ENCODE measurements around the gene FUT9. TPM values are rescaled to one million over a fixed set of nuclear protein-coding genes. Genes with fewer than 3 reads are reported as not detected.
"Not testable (repeated sequence)": the region's sequence is repeated elsewhere in the genome, so short reads cannot be mapped to it uniquely, and the experiment has no call there.

FUT9 gene
- total RNA-seq, 2 donors from 2014 or later = 1.5 to 4.3 TPM

DNA sequence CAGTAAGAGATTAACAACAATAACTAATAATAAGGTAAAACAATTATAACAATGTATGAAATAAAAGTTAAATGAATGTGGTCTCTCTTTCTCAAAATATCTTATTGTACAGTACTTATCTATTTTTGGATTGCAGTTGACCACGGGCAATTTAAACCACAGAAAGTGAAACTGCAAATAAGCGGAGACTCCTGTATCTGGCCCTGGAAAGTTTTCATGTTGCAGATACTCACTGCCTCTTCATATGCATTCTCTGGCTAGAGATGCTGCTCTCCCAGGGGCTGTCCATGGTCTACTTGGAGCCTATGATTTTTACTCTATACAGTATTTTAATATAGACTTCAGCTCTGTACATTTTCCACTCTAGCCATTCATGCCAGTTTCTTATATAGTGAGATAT is 230.8 kb downstream of the FUT9 start:
- no peak overlapping the region for H3K27ac Mint-ChIP-seq
- WGBS, 2 experiments (ENCODE audit: insufficient coverage in 1 of 2, insufficient read length in 1 of 2) = 90 to 94% methylated on average over 2 of the region's 2 CpGs
- TF ChIP-seq, protein P1, sequence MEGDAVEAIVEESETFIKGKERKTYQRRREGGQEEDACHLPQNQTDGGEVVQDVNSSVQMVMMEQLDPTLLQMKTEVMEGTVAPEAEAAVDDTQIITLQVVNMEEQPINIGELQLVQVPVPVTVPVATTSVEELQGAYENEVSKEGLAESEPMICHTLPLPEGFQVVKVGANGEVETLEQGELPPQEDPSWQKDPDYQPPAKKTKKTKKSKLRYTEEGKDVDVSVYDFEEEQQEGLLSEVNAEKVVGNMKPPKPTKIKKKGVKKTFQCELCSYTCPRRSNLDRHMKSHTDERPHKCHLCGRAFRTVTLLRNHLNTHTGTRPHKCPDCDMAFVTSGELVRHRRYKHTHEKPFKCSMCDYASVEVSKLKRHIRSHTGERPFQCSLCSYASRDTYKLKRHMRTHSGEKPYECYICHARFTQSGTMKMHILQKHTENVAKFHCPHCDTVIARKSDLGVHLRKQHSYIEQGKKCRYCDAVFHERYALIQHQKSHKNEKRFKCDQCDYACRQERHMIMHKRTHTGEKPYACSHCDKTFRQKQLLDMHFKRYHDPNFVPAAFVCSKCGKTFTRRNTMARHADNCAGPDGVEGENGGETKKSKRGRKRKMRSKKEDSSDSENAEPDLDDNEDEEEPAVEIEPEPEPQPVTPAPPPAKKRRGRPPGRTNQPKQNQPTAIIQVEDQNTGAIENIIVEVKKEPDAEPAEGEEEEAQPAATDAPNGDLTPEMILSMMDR (conservative IDR thresholded peaks at IDR 0.05) = no peak

DNA sequence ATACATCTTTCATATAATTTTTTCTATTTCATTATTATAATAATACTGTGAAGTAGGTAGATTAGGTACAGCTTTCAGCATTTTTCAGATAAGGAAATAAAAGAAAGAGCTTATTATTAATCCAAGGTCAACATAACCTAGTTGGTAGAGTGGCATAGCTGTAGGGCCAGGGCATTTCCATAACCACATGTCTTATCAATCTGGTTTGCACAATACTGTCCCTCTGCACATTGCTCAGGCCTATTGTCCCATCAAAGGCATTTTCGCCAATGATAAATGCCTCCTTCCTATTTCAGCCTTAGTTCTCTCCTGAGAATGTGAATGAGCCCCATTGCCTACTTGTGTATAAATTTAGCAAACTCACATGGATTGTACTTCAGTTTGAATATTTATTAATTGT is 234.0 kb downstream of the FUT9 start:
- Histone ChIP-seq H3K4me1 (ENCODE audit: control insufficient read depth, insufficient read depth, low read length) (no peaks in the 10 kb centered on the region), H3K27ac (ENCODE audit: low read depth, low read length) (no peak overlapping the region), H3K36me3 (ENCODE audit: control insufficient read depth, insufficient read depth, low read length) (no peaks in the 10 kb centered on the region), H3K4me3 (ENCODE audit: low read length) (no peak overlapping the region), H3K27me3 (ENCODE audit: control insufficient read depth, insufficient read depth, low read length, poor library complexity, severe bottlenecking) (no peaks in the 10 kb centered on the region), H3K9me3 (ENCODE audit: control insufficient read depth, low read length) (no peaks in the 10 kb centered on the region), H3K9ac (ENCODE audit: extremely low read depth, low read length, poor library complexity, severe bottlenecking) (no peak overlapping the region)
- WGBS, 2 experiments (ENCODE audit: insufficient coverage in 1 of 2, insufficient read length in 1 of 2) = 92 to 100% methylated on average over 1 of the region's 1 CpG
- TF ChIP-seq, protein P1 (conservative IDR thresholded peaks at IDR 0.05) = no peak
- no peaks in the 10 kb centered on the region for H3K27me3 Mint-ChIP-seq (ENCODE audit: insufficient read depth)
- no peaks in the 10 kb centered on the region for H3K4me1 Mint-ChIP-seq
- H3K27ac Mint-ChIP-seq = no peak overlapping the region
- DNase-seq = no peak
- H3K36me3 Mint-ChIP-seq (ENCODE audit: low read depth) = no peaks in the 10 kb centered on the region
- H3K9me3 Mint-ChIP-seq = no peaks in the 10 kb centered on the region
- H3K4me3 Mint-ChIP-seq = no peak overlapping the region

More for the DNA sequence above, 230.8 kb downstream of the FUT9 start:
- no peak for DNase-seq
- no peaks in the 10 kb centered on the region for H3K27me3 ChIP-seq (ENCODE audit: control insufficient read depth, insufficient read depth, low read length, poor library complexity, severe bottlenecking)
- no peaks in the 10 kb centered on the region for H3K27me3 Mint-ChIP-seq (ENCODE audit: insufficient read depth)
- no peaks in the 10 kb centered on the region for H3K4me1 Mint-ChIP-seq
- no peaks in the 10 kb centered on the region for H3K9me3 Mint-ChIP-seq
- no peaks in the 10 kb centered on the region for H3K9me3 ChIP-seq (ENCODE audit: control insufficient read depth, low read length)
- no peaks in the 10 kb centered on the region for H3K36me3 ChIP-seq (ENCODE audit: control insufficient read depth, insufficient read depth, low read length)
- H3K27ac ChIP-seq (ENCODE audit: low read depth, low read length) = no peak overlapping the region
- no peak overlapping the region for H3K4me3 ChIP-seq (ENCODE audit: low read length)
- no peak overlapping the region for H3K9ac ChIP-seq (ENCODE audit: extremely low read depth, low read length, poor library complexity, severe bottlenecking)
- H3K4me1 ChIP-seq (ENCODE audit: control insufficient read depth, insufficient read depth, low read length) = no peaks in the 10 kb centered on the region
- H3K36me3 Mint-ChIP-seq (ENCODE audit: low read depth) = no peaks in the 10 kb centered on the region
- no peak overlapping the region for H3K4me3 Mint-ChIP-seq

DNA sequence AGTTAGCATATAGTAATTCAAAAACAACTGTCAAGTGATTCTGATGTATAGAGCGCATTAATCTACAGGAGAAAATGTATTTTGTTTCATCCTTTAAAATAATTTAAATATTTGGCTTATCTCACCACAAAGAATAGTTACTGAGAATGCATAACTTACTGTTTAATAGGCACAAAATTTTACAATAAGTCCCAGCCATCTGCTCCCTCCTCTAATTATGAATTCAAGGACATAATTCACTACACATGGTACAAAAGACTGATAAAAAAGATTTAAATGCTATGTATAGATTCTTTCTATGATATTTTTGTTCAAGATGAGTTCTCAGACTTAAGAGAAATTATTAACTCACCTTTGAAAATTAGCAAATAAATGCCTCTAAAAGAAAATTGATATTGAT is 242.0 kb downstream of the FUT9 start:
- Histone ChIP-seq H3K27ac (ENCODE audit: low read depth, low read length) (no peak overlapping the region), H3K36me3 (ENCODE audit: control insufficient read depth, insufficient read depth, low read length) (no peaks in the 10 kb centered on the region), H3K27me3 (ENCODE audit: control insufficient read depth, insufficient read depth, low read length, poor library complexity, severe bottlenecking) (no peaks in the 10 kb centered on the region), H3K4me1 (ENCODE audit: control insufficient read depth, insufficient read depth, low read length) (no peaks in the 10 kb centered on the region), H3K9ac (ENCODE audit: extremely low read depth, low read length, poor library complexity, severe bottlenecking) (no peak overlapping the region), H3K4me3 (ENCODE audit: low read length) (no peak overlapping the region), H3K9me3 (ENCODE audit: control insufficient read depth, low read length) (no peaks in the 10 kb centered on the region)
- TF ChIP-seq, protein P1 (conservative IDR thresholded peaks at IDR 0.05) = no peak
- DNase-seq = no peak
- Mint-ChIP-seq H3K36me3 (ENCODE audit: low read depth) (no peaks in the 10 kb centered on the region), H3K27me3 (ENCODE audit: insufficient read depth) (peaks cover 1% of the 10 kb centered on the region), H3K27ac (no peak overlapping the region), H3K4me3 (no peak overlapping the region), H3K4me1 (no peaks in the 10 kb centered on the region), H3K9me3 (peaks cover 7% of the 10 kb centered on the region)
- WGBS, 2 experiments (ENCODE audit: insufficient coverage in 1 of 2, insufficient read length in 1 of 2) = no CpG with 5 or more reads among the region's 1 CpG

DNA sequence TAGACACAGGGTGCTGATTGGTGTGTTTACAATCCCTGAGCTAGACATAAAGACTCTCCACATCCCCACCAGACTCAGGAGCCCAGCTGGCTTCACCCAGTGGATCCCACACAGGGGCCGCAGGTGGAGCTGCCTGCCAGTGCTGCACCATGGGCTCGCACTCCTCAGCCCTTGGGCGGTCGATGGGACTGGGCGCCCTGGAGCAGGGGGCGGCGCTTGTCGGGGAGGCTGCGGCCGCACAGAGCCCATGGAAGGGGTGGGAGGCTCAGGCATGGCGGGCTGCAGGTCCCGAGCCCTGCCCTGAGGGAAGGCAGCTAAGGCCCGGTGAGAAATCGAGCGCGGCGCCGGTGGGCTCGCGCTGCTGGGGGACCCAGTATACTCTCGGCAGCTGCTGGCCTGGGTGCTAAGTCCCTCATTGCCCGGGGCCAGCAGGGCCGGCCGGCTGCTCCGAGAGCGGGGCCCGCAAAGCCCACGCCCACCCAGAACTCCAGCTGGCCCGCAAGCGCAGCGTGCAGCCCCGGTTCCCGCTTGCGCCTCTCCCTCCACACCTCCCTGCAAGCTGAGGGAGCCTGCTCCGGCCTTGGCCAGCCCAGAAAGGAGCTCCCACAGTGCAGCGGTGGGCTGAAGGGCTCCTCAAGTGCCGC is 245.1 kb downstream of the FUT9 start:
- not testable (repeated sequence) for H3K9ac ChIP-seq (ENCODE audit: extremely low read depth, low read length, poor library complexity, severe bottlenecking); H3K4me1 ChIP-seq (ENCODE audit: control insufficient read depth, insufficient read depth, low read length); H3K27ac Mint-ChIP-seq; H3K4me3 Mint-ChIP-seq; DNase-seq; H3K9me3 ChIP-seq (ENCODE audit: control insufficient read depth, low read length); H3K4me1 Mint-ChIP-seq; H3K27ac ChIP-seq (ENCODE audit: low read depth, low read length); H3K27me3 ChIP-seq (ENCODE audit: control insufficient read depth, insufficient read depth, low read length, poor library complexity, severe bottlenecking); H3K36me3 Mint-ChIP-seq (ENCODE audit: low read depth); H3K27me3 Mint-ChIP-seq (ENCODE audit: insufficient read depth); H3K36me3 ChIP-seq (ENCODE audit: control insufficient read depth, insufficient read depth, low read length); H3K9me3 Mint-ChIP-seq; H3K4me3 ChIP-seq (ENCODE audit: low read length)
- 97% methylated on average over 10 to 37 of the region's 37 CpGs for WGBS, 2 experiments (ENCODE audit: insufficient coverage in 1 of 2, insufficient read length in 1 of 2)

Data from endodermal cell (in vitro differentiated cells).